HG03520 (cell line): ENCODE results near the gene NFATC3.
A peak's percentile ranks its signal among the peaks of the same experiment; 100 is the strongest.

Experiments used
- ATAC-seq: cut with Tn5 transposase; IDR thresholded peaks from one replicate; pipeline ENCODE4 v1.9.1; 2021; ENCODE audit warnings: mild to moderate bottlenecking, moderate library complexity; ENCODE audit not compliant: unreplicated experiment

Gene NFATC3

GRCh38 chr16:68244903-68245853, 160.0 kb downstream of the NFATC3 start, which contains the start of gene PLA2G15:
PLA2G15 (plus strand) TSS chr16:68245373; CDS start chr16:68245427, 54 bp downstream.
- ATAC-seq, result peak; percentile 85

GRCh38 chr16:68246121-68246520, 161.0 kb downstream of the NFATC3 start:
- ATAC-seq, result no peak

- no peak for ATAC-seq
Observed at GRCh38 chr16:68246666-68247065, 161.5 kb downstream of the NFATC3 start.

- ATAC-seq, result no peak
Observed at GRCh38 chr16:68247400-68247799, 162.2 kb downstream of the NFATC3 start.

GRCh38 chr16:68247932-68248331, 162.8 kb downstream of the NFATC3 start:
- no peak for ATAC-seq

- no peak for ATAC-seq
Observed at GRCh38 chr16:68249371-68249770, 164.2 kb downstream of the NFATC3 start.

GRCh38 chr16:68250951-68251350, 165.8 kb downstream of the NFATC3 start:
- no peak for ATAC-seq

- ATAC-seq, result no peak
Observed at GRCh38 chr16:68251832-68252231, 166.7 kb downstream of the NFATC3 start.

- ATAC-seq, result no peak
Observed at GRCh38 chr16:68252383-68252782, 167.2 kb downstream of the NFATC3 start.

- no peak for ATAC-seq
Observed at GRCh38 chr16:68253721-68254120, 168.6 kb downstream of the NFATC3 start.

- no peak for ATAC-seq
Observed at GRCh38 chr16:68255712-68256111, 170.5 kb downstream of the NFATC3 start.

- ATAC-seq, result no peak
Observed at GRCh38 chr16:68257251-68257905, 172.2 kb downstream of the NFATC3 start.

- no peak for ATAC-seq
Observed at GRCh38 chr16:68257906-68258800, 173.0 kb downstream of the NFATC3 start.

GRCh38 chr16:68259007-68259825, 174.0 kb downstream of the NFATC3 start:
- no peak for ATAC-seq

GRCh38 chr16:68263559-68264127, 178.5 kb downstream of the NFATC3 start:
- peak; percentile 1 for ATAC-seq

GRCh38 chr16:68264128-68265077, 179.2 kb downstream of the NFATC3 start, which contains the start of gene SLC7A6:
SLC7A6 (plus strand) TSS chr16:68264526; CDS start chr16:68274727, 10,201 bp downstream.
- peak; percentile 57 for ATAC-seq

- peak; percentile 16 for ATAC-seq
Observed at GRCh38 chr16:68265078-68265920, 180.1 kb downstream of the NFATC3 start.
